Subcutaneous abdominal adipose tissue (tissue), 5 donors: ENCODE measurements around the gene ADAMTS6.

Experiments
- H3K27ac ChIP-seq: one replicate; pipeline ENCODE4 v1.7.0; 2013; ENCODE audit warnings: low read depth, mild to moderate bottlenecking, inconsistent platforms, low read length, moderate library complexity
- H3K27me3 ChIP-seq, 5 donors: one replicate each; pipeline ENCODE4 v1.7.0; 2013; ENCODE audit warnings: low read length in 5 of 5, inconsistent platforms in 1 of 5; ENCODE audit not compliant: control insufficient read depth in 5 of 5, insufficient read depth in 4 of 5
- H3K36me3 ChIP-seq, 5 donors: one replicate each; pipeline ENCODE4 v1.7.0; 2013; ENCODE audit warnings: low read length in 5 of 5; ENCODE audit not compliant: control insufficient read depth in 5 of 5, insufficient read depth in 5 of 5
- H3K4me1 ChIP-seq, 5 donors: one replicate each; pipeline ENCODE4 v1.7.0; 2013; ENCODE audit warnings: low read length in 5 of 5, mild to moderate bottlenecking in 3 of 5, moderate library complexity in 1 of 5; ENCODE audit not compliant: control insufficient read depth in 5 of 5, insufficient read depth in 5 of 5
- H3K4me3 ChIP-seq, 5 donors: one replicate each; pipeline ENCODE4 v1.7.0; 2013; ENCODE audit warnings: low read length in 5 of 5, low read depth in 1 of 5
- H3K9ac ChIP-seq, 5 donors: one replicate each; pipeline ENCODE4 v1.7.0; 2013; ENCODE audit warnings: low read length in 5 of 5, mild to moderate bottlenecking in 4 of 5, moderate library complexity in 3 of 5
- H3K9me3 ChIP-seq, 5 donors: one replicate each; pipeline ENCODE4 v1.7.0; 2013; ENCODE audit warnings: low read length in 5 of 5; ENCODE audit not compliant: control insufficient read depth in 5 of 5
- donor health status: healthy.
- donor health status: healthy.
- donor health status: healthy.
- donor health status: healthy.
- donor health status: healthy.

ADAMTS6 gene

GRCh38 chr5:65248896-65249295 lies 232.8 kb downstream of the ADAMTS6 start:
- no peak overlapping the region for H3K27ac ChIP-seq
- no peaks in the 10 kb centered on the region for H3K27me3 ChIP-seq
- no peak overlapping the region for H3K4me3 ChIP-seq
- no peak overlapping the region for H3K9ac ChIP-seq
- no peaks in the 10 kb centered on the region for H3K4me1 ChIP-seq
- H3K36me3 ChIP-seq = no peaks in the 10 kb centered on the region
- no peaks in the 10 kb centered on the region for H3K9me3 ChIP-seq

- Histone ChIP-seq H3K4me1 (no peaks in the 10 kb centered on the region), H3K27me3 (no peaks in the 10 kb centered on the region), H3K36me3 (no peaks in the 10 kb centered on the region), H3K4me3 (no peak overlapping the region), H3K9ac (no peak overlapping the region), H3K27ac (no peak overlapping the region), H3K9me3 (no peaks in the 10 kb centered on the region)
Measured at GRCh38 chr5:65247594-65247993, 234.1 kb downstream of the ADAMTS6 start.

GRCh38 chr5:65246741-65247140 lies 235.0 kb downstream of the ADAMTS6 start:
- Histone ChIP-seq H3K27ac (no peak overlapping the region), H3K4me3 (no peak overlapping the region), H3K27me3 (no peaks in the 10 kb centered on the region), H3K4me1 (no peaks in the 10 kb centered on the region), H3K36me3 (no peaks in the 10 kb centered on the region), H3K9me3 (no peaks in the 10 kb centered on the region), H3K9ac (no peak overlapping the region)

DNA sequence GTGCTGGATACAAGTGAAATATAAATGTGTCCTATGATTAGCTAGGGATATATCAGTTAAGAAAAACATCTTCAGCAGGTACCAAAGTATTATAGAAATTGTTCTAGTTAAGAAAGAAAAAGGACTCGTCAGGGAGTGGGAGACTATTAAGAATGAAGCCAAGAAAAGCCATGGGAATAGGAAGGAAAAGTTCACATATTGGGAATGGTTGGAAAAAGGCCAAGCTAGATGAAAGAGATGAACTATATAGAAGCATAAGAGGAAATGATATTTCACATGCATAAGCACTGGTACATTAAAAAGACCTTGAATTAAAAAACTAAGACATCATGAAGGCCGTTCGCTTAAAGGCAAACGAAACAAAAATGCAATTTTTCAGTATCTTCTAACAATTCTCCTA lies 237.7 kb downstream of the ADAMTS6 start:
- Histone ChIP-seq H3K36me3 (no peaks in the 10 kb centered on the region), H3K9ac (no peak overlapping the region), H3K27ac (no peak overlapping the region), H3K4me3 (no peak overlapping the region), H3K27me3 (no peaks in the 10 kb centered on the region), H3K4me1 (no peaks in the 10 kb centered on the region), H3K9me3 (no peaks in the 10 kb centered on the region)

DNA sequence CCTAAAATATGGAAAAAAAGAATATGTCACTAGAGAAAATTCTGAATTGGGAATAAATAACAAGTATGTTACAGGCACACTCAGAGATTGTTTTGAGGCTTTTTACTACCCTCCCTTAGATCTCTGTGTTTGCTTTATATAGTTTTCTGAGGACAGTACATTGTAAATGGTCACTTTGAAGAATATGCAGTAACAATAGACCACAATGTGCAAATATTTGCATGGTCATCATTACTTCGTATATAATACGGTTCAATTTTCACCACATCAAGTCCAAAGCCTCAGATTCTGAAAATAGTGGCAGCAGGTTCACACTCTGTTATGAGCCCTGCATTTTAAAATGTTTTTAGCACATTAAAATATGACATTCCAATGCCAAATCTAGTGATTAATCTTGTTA lies 238.6 kb downstream of the ADAMTS6 start:
- Histone ChIP-seq H3K4me3 (no peak overlapping the region), H3K27ac (no peak overlapping the region), H3K4me1 (no peaks in the 10 kb centered on the region), H3K27me3 (no peaks in the 10 kb centered on the region), H3K9ac (no peak overlapping the region), H3K9me3 (no peaks in the 10 kb centered on the region), H3K36me3 (no peaks in the 10 kb centered on the region)

DNA sequence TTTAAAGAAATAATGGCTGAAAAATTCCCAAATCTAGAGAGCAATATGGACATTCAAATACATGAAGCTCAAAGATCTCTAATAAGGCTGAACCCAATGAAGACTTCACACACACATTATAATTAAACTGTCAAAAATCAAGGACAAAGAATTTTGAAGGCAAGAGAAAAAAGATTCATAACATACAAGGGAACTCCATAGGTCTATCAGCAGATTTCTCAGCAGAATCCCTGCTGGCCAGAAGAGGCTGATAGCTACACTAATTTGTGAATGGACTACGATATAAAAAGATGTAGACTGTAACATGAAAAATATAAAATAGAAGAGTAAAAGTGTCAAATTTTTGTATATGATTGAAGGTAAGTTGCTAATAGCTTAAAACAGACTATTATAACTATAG lies 251.9 kb downstream of the ADAMTS6 start:
- no peak overlapping the region for H3K27ac ChIP-seq
- no peak overlapping the region for H3K9ac ChIP-seq
- no peaks in the 10 kb centered on the region for H3K27me3 ChIP-seq
- peaks cover 5 to 37% (median 16%) of the 10 kb centered on the region in 5 donors for H3K9me3 ChIP-seq
- H3K36me3 ChIP-seq = no peaks in the 10 kb centered on the region
- H3K4me3 ChIP-seq = peak overlapping the region in 1 of 5 donors; percentile 11
- H3K4me1 ChIP-seq = no peaks in the 10 kb centered on the region

- Histone ChIP-seq H3K27me3 (no peaks in the 10 kb centered on the region), H3K4me3 (no peak overlapping the region), H3K4me1 (no peaks in the 10 kb centered on the region), H3K9ac (no peak overlapping the region), H3K9me3 (no peaks in the 10 kb centered on the region), H3K36me3 (no peaks in the 10 kb centered on the region), H3K27ac (no peak overlapping the region)
Measured at GRCh38 chr5:65213921-65214525, 267.7 kb downstream of the ADAMTS6 start.

DNA sequence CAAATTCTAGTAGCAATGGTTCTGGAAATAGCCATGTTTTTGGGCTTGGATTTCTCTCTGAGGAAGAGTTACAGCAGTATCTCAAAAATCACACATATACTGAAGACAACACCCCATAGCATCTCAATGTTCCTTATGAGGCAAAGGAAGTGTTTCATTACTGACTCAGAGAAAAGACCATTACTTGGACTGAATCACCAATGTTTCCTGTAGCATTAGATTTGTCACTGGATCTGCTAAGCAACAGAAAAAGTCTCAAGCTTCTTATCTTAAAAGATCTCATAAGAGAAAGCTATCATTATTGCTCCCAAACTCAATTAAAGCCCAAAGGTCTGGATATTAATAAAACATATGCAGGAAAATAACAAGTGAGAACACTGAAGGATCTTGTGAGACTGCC lies 272.4 kb downstream of the ADAMTS6 start:
- Histone ChIP-seq H3K27me3 (no peaks in the 10 kb centered on the region), H3K4me3 (no peak overlapping the region), H3K4me1 (no peaks in the 10 kb centered on the region), H3K36me3 (no peaks in the 10 kb centered on the region), H3K9ac (no peak overlapping the region), H3K27ac (no peak overlapping the region), H3K9me3 (no peaks in the 10 kb centered on the region)

GRCh38 chr5:65204966-65205365 lies 276.8 kb downstream of the ADAMTS6 start:
- Histone ChIP-seq H3K9me3 (no peaks in the 10 kb centered on the region), H3K4me1 (no peaks in the 10 kb centered on the region)

GRCh38 chr5:65203746-65204145 lies 278.0 kb downstream of the ADAMTS6 start:
- no peaks in the 10 kb centered on the region for H3K9me3 ChIP-seq
- no peaks in the 10 kb centered on the region for H3K36me3 ChIP-seq
- H3K27me3 ChIP-seq = no peaks in the 10 kb centered on the region
- H3K27ac ChIP-seq = no peak overlapping the region
- H3K9ac ChIP-seq = no peak overlapping the region
- no peaks in the 10 kb centered on the region for H3K4me1 ChIP-seq
- no peak overlapping the region for H3K4me3 ChIP-seq

More at GRCh38 chr5:65204966-65205365, 276.8 kb downstream of the ADAMTS6 start:
- H3K27ac ChIP-seq = no peak overlapping the region
- H3K9ac ChIP-seq = no peak overlapping the region
- H3K27me3 ChIP-seq = no peaks in the 10 kb centered on the region
- H3K4me3 ChIP-seq = no peak overlapping the region
- H3K36me3 ChIP-seq = no peaks in the 10 kb centered on the region
